Neutrophil (primary cell): ENCODE data around the gene THSD4.

Experiments used
- H3K27ac ChIP-seq: fragments of 200-600 bp; sonication (generic); 2 replicates; pipeline ENCODE4 v1.5.1; 2016; ENCODE audit warnings: mild to moderate bottlenecking, moderate library complexity
- H3K27me3 ChIP-seq: fragments of 200-600 bp; sonication (generic); 2 replicates; pipeline ENCODE4 v1.6.0; 2016; ENCODE audit warnings: mild to moderate bottlenecking
- H3K36me3 ChIP-seq: fragments of 200-600 bp; sonication (generic); 2 replicates; pipeline ENCODE4 v1.5.1; 2017
- H3K4me1 ChIP-seq, 2 experiments: fragments of 200-600 bp in 1 of 2; sonication (generic) in 1 of 2; 1 replicate in 1 of 2; 2 replicates in 1 of 2; pipeline versions ENCODE4 v1.5.1 to v1.6.1; 2013 to 2016; ENCODE audit warnings: low read depth in 1 of 2, low read length in 1 of 2, mild to moderate bottlenecking in 1 of 2, moderate library complexity in 1 of 2; ENCODE audit not compliant: control insufficient read depth in 1 of 2, insufficient read depth in 1 of 2
- H3K4me3 ChIP-seq, 2 experiments: fragments of 200-600 bp in 1 of 2; sonication (generic) in 1 of 2; 1 replicate in 1 of 2; 2 replicates in 1 of 2; pipeline ENCODE4 v1.5.1; 2013 to 2016; ENCODE audit warnings: low read depth in 1 of 2, low read length in 1 of 2, mild to moderate bottlenecking in 1 of 2, moderate library complexity in 1 of 2
- H3K9me3 ChIP-seq: fragments of 200-600 bp; sonication (generic); 2 replicates; pipeline ENCODE4 v1.5.1; 2016
- TF ChIP-seq, protein P1 (sequence below): fragments of 200-600 bp; sonication (generic); IDR thresholded peaks from 2 replicates; pipeline ENCODE4 v1.5.1; 2016; ENCODE audit warnings: antibody characterized with exemption

Gene THSD4

DNA sequence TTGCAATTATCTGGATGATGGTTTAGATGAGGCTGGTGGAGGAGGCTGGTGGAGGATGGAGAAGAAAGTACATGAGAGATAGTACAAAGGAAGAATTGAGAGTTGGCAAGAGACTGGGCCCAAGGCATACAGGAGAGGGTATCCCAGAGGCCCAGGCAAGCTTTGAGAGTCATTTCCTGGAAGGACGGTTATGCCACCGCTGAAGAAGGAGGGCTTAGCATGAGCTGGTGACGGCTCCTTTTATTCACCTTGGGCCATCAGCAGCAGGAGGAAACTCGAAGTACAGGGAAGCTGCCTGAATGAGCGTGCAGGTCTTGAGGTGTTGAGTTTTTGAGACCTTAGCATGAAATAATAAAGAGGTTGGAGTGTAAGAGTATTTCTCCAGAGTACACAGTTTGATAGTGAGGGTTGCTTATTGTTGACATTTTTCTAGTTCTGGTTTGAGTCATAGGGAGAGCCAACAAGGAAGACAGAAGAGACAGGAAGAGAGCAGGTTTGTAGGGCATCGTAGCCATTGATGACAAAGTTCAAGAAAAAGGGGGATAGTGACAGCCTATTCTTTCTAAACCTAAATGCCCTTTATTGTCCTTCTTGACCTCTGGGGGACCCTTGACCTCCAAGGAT is 13.8 kb downstream of the THSD4 start:
- TF ChIP-seq, protein P1, sequence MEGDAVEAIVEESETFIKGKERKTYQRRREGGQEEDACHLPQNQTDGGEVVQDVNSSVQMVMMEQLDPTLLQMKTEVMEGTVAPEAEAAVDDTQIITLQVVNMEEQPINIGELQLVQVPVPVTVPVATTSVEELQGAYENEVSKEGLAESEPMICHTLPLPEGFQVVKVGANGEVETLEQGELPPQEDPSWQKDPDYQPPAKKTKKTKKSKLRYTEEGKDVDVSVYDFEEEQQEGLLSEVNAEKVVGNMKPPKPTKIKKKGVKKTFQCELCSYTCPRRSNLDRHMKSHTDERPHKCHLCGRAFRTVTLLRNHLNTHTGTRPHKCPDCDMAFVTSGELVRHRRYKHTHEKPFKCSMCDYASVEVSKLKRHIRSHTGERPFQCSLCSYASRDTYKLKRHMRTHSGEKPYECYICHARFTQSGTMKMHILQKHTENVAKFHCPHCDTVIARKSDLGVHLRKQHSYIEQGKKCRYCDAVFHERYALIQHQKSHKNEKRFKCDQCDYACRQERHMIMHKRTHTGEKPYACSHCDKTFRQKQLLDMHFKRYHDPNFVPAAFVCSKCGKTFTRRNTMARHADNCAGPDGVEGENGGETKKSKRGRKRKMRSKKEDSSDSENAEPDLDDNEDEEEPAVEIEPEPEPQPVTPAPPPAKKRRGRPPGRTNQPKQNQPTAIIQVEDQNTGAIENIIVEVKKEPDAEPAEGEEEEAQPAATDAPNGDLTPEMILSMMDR = no peak
- no peaks in the 10 kb centered on the region for H3K9me3 ChIP-seq
- H3K4me3 ChIP-seq = no peak overlapping the region
- peaks cover 11% of the 10 kb centered on the region for H3K27me3 ChIP-seq
- no peak overlapping the region for H3K27ac ChIP-seq
- H3K4me1 ChIP-seq = no peaks in the 10 kb centered on the region
- no peaks in the 10 kb centered on the region for H3K36me3 ChIP-seq

DNA sequence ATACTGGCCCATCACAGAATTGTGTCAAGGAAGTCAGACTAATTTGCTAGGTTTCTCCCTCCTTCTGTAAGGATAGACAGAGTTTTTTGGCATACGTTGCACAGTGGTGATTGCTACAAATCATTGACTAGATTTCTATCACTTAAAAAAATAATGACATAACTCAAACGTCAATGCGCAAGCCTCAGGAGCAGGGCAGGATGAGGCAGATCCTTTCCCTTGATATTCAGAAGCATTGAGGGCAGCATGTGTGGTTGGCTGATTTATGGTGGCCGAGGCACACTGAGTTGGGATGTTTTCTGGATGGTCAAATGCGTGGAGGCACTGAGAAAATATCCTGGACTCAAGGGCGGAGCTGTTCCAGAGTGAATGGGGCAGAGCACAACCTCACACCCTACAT is 14.4 kb downstream of the THSD4 start:
- Histone ChIP-seq H3K36me3 (no peaks in the 10 kb centered on the region), H3K27ac (no peak overlapping the region), H3K4me3 (no peak overlapping the region), H3K27me3 (peaks cover 12% of the 10 kb centered on the region), H3K4me1 (no peaks in the 10 kb centered on the region), H3K9me3 (no peaks in the 10 kb centered on the region)
- TF ChIP-seq, protein P1 = no peak

DNA sequence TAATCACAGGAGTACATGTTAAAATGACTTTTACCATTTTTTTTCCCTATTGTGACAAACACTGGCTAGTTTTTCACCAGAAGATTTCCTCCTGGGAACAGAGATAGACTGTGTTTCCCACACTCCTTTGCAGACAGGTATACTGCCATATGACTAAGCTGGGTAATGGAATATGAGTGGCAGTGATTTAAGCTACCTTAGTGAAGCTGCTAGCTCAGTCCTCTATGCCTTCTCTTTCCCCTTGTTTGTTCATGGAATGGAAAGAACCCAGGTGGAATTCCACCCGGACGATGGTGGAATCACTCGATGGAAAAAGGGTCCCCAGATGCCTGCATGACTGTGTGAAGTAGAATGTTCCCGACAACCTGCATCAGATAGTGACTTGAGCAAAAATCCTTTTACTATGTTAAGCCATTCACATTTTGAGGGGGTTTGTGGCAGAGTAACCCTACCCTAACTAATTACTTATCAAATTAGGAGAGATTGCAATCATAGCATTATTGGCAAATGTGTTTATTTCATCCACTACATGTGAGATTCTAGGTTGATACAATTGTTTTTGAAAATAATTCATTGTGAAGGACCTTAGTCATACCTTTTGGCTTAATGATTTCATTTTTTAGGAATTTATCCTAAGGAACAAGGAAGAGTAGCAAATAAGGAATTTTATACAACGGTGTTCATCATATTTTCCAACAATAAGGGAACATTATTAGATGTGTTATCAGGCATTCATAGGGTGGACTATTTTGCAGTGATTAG is 16.5 kb downstream of the THSD4 start:
- Histone ChIP-seq H3K9me3 (no peaks in the 10 kb centered on the region), H3K27me3 (peaks cover 4% of the 10 kb centered on the region), H3K4me3 (no peak overlapping the region), H3K4me1 (no peaks in the 10 kb centered on the region), H3K27ac (no peak overlapping the region), H3K36me3 (no peaks in the 10 kb centered on the region)
- TF ChIP-seq, protein P1 = no peak

DNA sequence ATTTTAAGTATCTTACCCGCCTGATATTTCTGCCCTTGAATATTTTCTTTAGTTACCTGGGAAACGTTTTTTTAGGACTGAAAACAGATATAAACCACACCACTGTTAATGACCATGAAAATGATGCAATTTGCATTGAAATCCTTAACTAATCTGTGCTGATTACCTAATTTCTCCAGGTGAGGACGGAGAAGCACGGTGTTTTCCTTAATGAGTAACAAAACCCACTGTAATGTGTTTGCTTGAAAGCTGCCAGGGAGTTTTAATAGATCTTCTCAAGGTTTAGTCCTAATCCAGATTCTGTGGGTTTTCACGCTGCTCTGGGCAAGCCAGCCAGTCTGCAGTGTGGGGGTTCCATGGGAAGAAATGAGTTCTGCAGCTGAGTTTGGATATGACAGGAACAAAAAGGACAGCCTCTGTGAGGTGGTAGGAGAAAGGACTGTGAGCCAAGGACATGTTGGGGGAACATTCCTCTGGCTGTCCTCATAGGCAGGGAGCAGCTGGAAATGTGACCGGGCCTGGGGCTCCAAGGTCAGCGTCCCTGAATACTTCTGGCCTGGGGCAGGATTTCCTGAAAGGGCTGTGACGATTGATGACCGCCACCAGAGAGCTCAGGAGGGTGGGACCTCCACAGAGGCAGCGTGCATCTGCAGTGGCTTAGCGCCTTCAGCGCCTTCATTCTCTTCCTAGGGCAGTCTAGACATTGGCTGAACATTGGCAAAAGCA is 18.6 kb downstream of the THSD4 start:
- H3K4me1 ChIP-seq = no peaks in the 10 kb centered on the region
- H3K36me3 ChIP-seq = no peaks in the 10 kb centered on the region
- H3K27me3 ChIP-seq = peaks cover 7% of the 10 kb centered on the region
- H3K4me3 ChIP-seq = no peak overlapping the region
- H3K9me3 ChIP-seq = no peaks in the 10 kb centered on the region
- H3K27ac ChIP-seq = no peak overlapping the region
- TF ChIP-seq, protein P1 = no peak

DNA sequence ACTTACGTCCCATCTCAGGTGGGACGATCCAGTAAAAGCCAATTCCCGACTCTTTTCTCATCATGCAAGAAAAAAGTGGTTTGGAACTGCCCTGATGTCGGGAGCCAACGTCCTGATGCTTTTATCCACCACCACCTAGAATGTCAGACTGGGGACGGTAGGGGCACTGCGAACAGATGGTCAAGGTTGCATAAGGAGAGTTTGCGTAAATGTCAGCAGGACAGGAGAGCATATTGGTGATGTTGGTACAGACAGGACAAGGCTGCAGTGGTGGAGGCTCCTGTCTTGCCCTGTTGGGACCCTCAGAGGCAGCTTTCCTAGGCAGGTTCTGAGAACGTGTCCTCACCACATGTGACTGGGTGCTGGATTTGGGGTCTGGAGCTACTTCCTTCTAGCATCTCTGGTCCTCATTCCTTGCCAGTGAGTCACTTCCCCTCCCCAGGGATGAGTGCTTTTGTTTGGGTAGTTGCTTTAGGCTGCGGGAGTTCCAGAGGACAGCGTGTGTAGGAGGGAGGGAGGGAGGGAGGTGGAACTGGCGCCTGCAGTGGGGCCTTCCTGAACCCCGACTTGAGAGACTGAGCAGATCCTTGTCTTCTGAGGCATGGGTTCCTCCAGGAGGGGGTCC is 21.0 kb downstream of the THSD4 start:
- Histone ChIP-seq H3K4me3 (no peak overlapping the region), H3K4me1 (no peaks in the 10 kb centered on the region), H3K36me3 (no peaks in the 10 kb centered on the region), H3K27ac (no peak overlapping the region), H3K9me3 (no peaks in the 10 kb centered on the region), H3K27me3 (peaks cover 22% of the 10 kb centered on the region)
- TF ChIP-seq, protein P1 = no peak
